Endometrial microvascular endothelial cells (primary cell): Measurements from ENCODE around the gene TMEM269. TPM values are rescaled to one million over a fixed set of nuclear protein-coding genes. Genes with fewer than 3 reads are reported as not detected.
"Not testable (repeated sequence)": the region's sequence is repeated elsewhere in the genome, so short reads cannot be mapped to it uniquely, and the experiment has no call there.

Source experiments
- in situ Hi-C: cut with HindIII; loops from 2 replicates; pipeline ENCODE4 v1.10.0; 2017; ENCODE audit warnings: low sequenced_read_pairs, low pct_unique_long_range_greater_than_20kb; ENCODE audit errors: inconsistent ontology term
- total RNA-seq: library from RNA; depleted of rRNA; stranded (reverse); fragments of >200 nt; gene quantifications from one replicate; pipeline ENCODE4 v1.2.3, GENCODE V29; 2015; ENCODE audit errors: inconsistent ontology term

The TMEM269 gene
- total RNA-seq, 1 donor from 2014 or later: not detected

DNA sequence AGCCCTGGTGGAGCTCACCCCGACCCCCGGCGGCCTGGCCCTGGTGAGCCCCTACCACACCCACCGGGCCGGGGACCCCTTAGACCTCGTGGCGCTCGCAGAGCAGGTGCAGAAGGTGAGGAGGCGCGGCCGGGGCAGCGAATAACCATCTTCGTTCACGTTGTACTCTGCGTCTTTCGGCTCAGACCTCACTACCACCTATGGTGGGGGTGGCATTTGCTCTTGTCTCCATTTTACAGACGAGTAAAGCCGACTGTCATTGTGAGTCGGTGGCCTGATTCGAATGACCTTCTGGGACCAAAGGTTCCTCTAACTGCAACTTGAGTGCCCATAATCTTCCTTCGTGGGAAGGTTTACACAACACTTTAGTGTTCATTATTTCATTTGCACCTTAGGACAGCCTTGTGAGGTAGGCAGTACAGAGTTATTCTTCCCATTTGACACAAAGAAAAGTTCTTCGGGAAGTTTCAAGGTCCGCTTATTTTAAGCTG, 17.2 kb upstream of the TMEM269 start:
- in situ Hi-C loops: no loop called here

DNA sequence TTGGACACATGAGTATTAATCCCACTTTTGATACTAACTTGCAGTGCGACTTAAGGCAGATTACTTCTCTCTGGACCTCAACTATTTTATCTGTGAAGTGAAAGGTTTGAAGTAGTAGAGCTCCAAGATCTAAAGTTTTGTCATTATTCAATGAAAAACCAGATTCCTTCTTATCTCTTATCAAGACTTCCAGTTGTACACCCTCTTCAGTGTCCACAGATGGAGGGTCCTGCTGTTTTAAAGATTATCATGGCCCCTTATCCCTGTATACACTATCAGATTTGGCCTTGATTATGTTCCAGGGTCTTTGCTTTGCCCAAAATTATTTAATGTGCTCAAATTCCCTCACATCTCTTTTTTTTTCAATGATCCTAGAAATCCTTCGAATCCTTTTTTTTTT, 16.6 kb upstream of the TMEM269 start:
- in situ Hi-C loops: no loop called here

DNA sequence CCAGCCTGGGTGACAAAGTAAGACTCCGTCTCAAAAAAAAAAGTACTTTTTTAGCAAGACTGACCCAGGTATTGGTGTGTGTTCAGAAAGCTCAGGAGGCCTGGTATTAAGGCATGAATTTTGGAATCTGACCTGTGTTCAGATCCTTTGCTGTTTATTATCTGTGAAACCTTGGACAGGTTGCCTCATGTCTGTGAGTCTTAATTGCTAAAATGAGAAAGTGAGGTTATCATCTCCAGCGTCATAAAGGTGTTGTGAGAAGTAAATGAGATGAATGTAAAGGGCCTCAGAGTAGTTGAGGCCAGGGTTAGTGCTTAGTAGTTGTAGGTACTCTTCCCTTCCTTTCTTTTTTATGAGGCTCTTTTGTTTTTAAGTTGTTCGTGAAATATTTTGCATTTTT, 15.0 kb upstream of the TMEM269 start:
- in situ Hi-C loops: no loop called here

DNA sequence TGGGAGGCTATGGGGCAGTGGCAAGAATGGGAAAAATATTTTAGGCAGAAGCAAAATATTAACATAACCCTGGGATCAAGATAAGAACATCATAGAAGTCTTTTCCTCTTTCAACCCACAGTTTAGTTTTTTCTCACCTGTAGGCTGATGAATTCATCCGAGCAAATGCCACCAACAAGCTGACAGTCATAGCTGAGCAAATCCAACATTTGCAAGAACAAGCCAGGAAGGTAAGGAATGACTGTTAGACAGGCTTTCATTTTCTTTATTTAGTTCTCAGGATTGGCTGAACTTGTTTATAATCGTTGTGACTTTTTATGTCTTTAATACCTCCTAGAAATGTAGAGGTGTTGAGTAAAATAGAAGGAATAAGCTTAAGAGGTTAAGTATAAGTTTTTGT, 11.4 kb upstream of the TMEM269 start:
- in situ Hi-C loops: no loop called here

DNA sequence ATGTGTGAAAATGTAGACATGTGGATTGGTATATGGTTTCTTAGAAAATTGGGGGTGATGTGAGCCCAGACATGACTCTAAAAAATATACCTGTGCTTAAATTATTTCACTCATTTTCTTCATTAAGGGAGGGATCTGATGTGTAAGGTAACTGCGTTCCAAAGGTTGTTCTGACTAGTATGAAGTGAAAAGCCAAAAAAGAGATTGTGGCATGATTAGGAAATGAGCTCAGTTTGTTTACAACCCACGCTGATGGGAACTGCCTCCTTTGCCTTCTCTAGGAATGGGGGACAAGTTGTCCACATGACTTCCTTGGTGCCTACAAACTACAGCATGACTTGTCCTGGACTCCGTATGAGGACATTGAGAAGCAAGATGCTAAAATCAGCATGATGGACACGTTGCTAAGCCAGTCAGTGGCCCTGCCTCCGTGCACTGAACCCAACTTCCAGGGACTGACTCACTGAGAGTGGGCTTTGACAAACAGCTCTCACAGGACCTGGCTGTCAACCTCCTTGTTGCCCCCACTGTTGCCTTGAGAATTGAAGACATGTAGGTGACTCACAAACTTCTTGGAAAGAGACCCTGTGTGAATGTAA, 9.8 kb upstream of the TMEM269 start:
- in situ Hi-C loops: no loop called here

DNA sequence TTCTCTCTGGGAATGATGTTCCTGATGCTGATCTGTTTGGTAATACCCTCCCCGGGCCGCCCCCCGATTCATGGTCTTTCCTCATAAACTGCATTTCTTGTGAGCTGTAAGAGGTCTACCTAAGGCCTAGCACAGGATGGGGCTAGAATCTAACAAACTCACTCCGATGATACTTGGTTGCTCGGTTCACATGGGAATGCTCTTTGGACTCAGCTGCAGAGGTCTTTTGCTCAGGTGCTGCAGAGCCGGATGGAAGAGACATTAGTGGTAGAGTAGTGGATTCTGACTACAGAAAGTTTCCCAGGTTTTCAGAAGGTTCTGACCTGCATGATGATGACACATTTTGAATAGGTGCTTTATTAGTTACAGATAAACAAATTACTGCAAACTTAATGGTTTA, 8.3 kb upstream of the TMEM269 start:
- in situ Hi-C loops: no loop called here

DNA sequence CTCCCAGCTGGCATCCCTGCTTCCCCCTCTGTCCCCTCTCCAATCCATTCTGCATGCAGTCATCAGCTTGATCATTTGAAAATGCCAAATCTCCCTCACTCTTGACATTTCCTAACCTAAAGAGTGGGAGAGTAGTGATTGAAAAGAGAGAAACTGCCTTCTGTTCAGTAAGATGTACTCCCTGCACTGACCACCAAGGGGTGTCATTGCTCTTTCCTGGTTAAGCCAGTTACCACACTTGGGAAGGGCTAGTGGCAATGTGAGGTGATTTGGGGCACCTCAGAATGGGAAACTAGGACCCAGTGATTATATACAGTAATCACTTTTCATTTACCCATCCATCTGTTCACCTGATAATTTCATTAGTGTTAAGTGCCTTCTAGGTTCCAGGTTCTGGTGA, 6.9 kb upstream of the TMEM269 start:
- in situ Hi-C loops: no loop called here

DNA sequence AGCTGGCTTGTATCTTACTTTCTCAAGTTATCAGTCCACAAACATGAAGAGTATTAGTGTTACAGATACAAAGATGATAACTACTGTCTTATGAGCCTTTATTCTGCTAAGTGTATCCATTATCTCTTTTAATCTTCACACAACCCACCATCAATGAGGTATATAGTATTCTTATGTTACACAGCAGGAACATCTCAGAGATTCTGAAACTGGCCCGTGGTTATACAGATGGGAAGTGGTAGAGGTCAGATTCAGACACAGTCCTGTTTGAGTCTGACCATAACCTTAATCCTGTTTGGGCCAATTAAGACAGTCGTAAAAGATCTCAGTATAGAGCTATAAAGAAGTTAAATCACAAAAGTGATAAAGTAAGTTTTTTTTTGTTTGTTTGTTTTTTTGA, 5.1 kb upstream of the TMEM269 start:
- in situ Hi-C loops: no loop called here

DNA sequence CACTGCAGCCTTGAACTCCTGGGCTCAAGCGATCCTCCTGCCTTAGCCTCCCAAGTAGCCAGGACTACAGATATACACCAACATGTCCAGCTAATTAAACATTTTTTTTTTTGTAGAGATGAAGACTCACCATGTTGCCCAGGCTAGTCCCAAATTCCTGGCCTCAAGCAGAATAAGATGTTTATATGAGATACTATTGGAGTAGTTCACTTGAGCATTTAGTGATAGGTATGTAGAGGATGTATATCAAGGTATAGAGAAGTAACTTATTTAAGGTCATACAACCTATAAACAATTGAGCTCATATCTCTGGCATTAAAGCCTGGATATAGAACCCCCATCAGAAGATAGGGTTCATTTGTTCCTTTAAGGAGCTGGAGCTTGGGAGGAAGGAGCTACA, 4.6 kb upstream of the TMEM269 start:
- in situ Hi-C loops: no loop called here

DNA sequence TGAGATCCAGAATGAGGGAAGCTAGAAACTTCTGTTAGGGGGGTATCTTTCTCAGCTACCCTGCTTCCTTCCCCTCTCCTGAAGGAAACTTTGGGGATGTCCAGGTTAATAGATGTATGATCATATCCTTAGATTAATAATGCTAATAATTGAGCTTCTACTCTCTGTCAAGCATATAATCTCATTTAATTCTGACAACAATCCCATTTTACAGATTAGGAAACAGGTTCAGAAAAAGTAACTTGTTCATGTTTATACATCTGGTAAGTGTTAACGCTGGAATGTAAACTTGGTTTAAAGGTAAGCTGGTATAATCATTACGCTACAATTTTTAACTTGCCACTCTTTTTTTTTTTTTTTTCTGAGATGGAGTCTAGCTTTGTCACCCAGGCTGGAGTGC, 1.7 kb upstream of the TMEM269 start:
- in situ Hi-C loops: no loop called here

DNA sequence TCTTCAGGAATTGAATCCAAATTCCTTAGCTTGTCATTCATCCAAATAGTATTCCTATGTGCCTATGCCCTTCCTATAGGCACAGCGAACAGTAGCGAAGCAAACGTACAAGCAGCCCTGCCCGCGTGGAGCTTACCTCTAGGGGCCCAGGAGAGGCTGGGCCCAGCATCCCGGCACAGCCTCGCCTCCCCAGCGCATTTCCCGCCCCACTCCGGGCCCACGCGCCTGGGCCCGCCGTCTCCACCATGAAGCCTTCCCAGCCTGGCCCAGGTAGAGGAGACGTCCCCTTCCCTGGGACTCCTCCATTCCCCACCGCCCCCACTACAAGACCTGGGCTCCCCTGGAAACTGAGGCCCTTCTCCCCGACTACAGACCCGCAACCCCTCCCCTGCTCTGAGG, 245 bp upstream of the TMEM269 start:
- in situ Hi-C loops: no loop called here

DNA sequence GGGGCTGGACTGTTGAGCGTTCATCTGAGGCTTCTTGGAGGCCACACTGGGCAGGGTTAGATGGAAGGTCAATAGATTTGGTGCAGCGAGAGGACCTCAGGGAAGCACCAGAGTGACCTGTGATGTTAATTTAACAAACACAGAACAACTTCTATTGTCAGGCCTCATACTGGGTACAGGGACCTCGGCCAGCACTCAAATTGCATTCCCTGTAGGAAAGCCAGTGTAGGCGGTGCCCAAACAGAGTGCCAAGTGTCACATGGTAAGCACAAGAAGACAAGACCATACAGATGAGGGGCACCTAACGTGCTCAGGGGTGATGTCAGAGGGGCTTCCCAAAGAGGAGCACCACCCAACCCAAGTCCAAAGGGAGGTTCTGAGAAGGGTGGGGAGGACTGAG, 1.3 kb downstream of the TMEM269 start:
- in situ Hi-C loops: no loop called here

DNA sequence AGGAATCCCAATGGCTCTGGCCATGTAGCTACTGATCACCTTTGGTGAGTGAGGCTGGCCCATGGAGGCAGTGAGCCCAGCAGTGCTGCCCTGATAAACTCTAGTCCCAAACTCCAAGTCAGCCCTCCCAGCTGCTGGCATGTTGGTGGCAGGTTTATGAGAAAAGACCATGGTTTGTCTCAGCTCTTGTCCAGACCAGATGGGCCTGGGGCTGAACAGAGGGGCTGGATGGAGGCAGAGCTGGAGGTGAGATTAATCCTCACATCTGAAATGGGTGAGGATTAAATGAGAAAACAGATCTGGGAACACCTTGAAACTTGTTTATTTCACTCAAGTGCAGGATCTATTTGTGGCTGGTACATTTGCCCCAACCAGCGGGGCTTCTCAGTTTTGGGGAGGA, 3.2 kb downstream of the TMEM269 start:
- in situ Hi-C loops: no loop called here

DNA sequence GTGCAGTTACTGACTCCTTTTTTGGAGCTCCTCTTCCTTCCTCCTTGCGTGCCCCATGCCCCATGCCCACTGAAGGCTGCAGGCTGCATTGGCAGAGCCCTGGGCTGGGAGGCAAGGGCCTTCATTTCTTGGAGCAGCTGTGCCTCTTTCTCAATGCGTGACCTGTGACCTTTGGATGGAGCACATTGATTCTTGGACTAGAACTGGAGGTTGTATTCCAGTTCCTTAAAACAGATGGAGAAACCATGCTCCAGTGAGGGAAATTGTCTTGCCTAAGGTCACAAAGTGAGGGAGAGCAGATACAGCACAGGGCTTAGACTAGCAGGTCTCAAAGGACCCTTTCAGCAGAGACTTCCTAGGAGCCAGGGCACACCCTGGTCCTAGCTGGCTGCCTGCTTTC, 9.0 kb downstream of the TMEM269 start:
- in situ Hi-C loops: no loop called here

DNA sequence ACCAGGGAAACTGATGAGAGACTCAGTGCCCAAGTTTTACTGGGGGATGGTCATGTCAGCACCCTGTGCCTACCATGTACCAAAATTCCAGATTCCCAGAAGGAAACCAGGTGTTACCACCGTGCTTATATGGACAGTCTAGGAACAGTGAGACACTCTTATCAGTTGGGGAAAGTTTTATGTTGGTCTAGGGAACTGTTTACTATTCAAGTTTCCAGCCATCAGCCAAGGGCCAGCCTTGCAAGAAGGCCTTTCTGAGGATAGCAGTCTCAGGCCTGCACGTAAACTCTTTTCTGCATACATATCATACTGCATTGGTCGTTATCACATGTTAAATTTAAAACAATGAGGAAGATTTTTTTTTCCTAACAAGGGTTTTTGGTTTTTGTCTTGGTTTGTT, 12.6 kb downstream of the TMEM269 start:
- in situ Hi-C loops: no loop called here

DNA sequence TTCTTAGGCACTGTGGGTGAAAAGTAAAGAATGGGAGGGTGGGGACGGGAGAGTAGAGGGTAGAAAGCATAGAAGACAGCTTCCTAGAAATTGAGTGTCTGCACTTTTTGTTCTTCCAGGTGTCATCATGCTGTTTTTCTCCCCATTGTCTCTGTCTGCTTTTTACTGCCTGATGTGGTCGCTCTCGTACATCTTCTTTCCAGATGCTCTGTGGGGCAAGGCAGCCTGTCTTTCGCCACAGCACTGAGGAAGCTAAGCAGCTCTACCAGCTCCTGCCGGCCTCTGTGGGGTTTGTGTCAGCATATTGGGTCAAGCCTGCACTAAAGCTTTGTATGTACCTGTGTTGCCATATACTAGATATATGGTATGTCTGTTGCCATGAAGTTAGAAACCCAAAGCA, 13.2 kb downstream of the TMEM269 start:
- in situ Hi-C loops: no loop called here

DNA sequence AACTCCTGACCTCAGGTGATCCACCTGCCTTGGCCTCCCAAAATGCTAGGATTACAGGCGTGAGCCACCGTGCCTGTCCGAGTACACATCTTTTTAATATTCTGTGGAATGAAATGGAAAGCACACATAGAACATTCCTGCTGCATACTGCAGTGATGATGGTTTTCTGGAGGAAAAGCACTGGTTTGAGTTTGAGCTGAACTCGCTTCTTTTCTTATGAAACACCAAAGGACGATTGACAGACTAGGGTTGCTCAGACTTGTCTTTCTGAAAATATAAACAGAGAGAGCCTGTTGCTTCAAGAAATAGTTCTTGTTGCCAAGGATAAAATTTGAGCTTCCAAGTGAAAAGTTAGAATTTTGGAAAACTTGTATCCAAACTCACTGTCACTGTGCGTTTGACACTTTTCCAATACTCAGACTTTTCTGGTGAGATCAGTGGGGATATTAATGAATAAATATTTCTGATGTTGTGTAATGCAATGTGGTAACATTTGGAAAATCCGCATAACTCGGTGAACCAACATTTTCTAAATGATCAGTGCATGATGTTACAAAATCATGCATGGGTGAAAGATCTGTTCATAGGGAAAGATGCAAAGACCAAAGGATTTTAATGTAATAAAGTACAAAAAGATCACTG, 17.2 kb downstream of the TMEM269 start:
- in situ Hi-C loops: no loop called here

DNA sequence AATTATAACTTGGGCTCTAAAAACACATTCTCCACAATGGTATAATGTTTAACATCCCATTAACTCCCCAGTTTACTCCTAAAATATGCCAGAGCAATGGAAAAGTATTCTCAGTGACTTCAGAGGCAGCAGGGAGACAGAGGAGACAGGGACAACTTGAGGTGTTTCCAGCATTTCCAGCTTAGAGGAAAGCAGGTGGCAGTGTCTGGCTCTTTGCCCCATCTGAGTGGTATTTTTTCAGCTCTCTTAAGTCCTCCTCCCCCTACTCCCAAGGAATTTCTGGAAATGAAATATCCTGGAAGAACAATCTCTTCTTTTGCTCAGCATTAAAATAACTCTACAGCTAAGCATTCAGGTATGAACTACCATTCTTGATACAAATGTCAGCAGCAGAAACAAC, 21.4 kb downstream of the TMEM269 start:
- in situ Hi-C loops: no loop called here

DNA sequence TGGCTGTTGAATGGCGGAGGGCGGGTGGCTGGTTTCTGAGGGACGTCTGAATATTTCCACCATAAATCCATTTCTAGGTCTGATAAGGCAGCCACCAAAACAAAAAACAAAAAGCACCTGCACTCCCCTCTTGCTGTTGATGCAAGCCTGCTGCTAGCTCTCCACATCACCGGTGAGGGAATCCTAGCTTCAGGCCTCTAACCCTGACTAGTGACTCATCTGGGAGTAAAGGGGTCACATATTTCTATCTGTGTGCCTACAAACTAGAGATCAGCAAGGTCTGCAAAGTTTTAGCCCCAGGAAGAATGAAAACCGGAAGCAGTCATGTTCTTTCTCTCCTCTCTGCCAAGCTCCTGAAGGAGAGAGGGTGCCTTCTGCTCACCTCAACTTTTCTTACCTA, 21.8 kb downstream of the TMEM269 start:
- in situ Hi-C loops: no loop called here

DNA sequence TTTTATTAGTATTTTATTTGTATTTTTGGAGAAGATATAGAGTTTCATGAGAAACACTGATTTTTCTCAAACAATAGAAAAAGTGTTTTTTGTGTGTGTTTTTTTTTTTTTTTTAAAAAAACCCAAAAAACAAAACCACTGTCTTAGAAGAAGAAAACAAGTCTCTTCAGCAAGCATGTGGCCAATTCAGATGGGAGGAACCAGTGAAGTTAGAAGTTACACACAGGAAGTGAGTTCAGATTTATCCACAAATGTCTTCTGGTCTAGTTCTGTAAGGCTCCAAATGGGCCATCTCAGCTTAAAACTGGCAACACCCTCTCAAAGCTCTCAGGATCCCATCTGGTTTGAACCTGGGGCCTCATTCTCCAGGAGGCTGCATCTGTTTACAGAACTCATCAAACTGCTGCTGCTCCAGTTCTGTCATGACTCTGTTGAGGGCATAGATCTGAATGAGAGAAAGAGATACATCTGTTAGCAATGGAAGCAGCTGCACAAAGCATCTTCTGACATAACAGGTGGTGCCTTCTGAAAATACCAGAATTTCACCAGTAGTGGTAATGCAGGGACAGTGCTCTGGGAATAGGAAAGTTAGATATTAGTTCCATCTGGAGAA, 22.4 kb downstream of the TMEM269 start:
- in situ Hi-C loops: no loop called here

DNA sequence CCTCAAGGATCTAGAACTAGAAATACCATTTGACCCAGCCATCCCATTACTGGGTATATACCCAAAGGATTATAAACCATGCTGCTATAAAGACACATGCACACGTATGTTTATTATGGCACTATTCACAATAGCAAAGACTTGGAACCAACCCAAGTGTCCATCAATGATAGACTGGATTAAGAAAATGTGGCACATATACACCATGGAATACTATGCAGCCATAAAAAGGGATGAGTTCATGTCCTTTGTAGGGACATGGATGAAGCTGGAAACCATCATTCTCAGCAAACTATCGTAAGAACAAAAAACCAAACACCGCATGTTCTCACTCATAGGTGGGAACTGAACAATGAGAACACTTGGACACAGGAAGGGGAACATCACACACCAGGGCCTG, 30.0 kb downstream of the TMEM269 start:
- in situ Hi-C loops: not testable (repeated sequence)
